Endodermal cell (in vitro differentiated cells): Measurements from ENCODE around the gene KIF14. TPM values are rescaled to one million over a fixed set of nuclear protein-coding genes. Genes with fewer than 3 reads are reported as not detected.

Experiments used
- DNase-seq: peaks from one replicate; pipeline ENCODE4 v3.0.0-alpha.2; 2017
- H3K27ac ChIP-seq: 2 replicates; pipeline ENCODE4 v1.5.1; 2013; ENCODE audit warnings: mild to moderate bottlenecking, low read depth, low read length, moderate library complexity
- H3K27me3 ChIP-seq: 2 replicates; pipeline ENCODE4 v1.6.1; 2013; ENCODE audit warnings: mild to moderate bottlenecking, low read length, moderate library complexity; ENCODE audit not compliant: insufficient read depth, control insufficient read depth, poor library complexity, severe bottlenecking
- H3K36me3 ChIP-seq: 2 replicates; pipeline ENCODE4 v1.7.0; 2013; ENCODE audit warnings: mild to moderate bottlenecking, low read length, moderate library complexity; ENCODE audit not compliant: control insufficient read depth, insufficient read depth
- H3K4me1 ChIP-seq: one replicate; pipeline ENCODE4 v1.7.0; 2013; ENCODE audit warnings: low read length; ENCODE audit not compliant: control insufficient read depth, insufficient read depth
- H3K4me3 ChIP-seq: 2 replicates; pipeline ENCODE4 v1.5.1; 2013; ENCODE audit warnings: mild to moderate bottlenecking, low read length, moderate library complexity
- H3K9ac ChIP-seq: 2 replicates; pipeline ENCODE4 v1.6.1; 2013; ENCODE audit warnings: mild to moderate bottlenecking, low read length, moderate library complexity; ENCODE audit not compliant: poor library complexity, severe bottlenecking; ENCODE audit errors: extremely low read depth
- H3K9me3 ChIP-seq: 2 replicates; pipeline ENCODE4 v1.6.1; 2013; ENCODE audit warnings: mild to moderate bottlenecking, low read length, moderate library complexity; ENCODE audit not compliant: control insufficient read depth
- H3K27ac Mint-ChIP-seq: 2 replicates; pipeline ENCODE4 v1.8.0; 2020; ENCODE audit warnings: mixed read lengths
- H3K27me3 Mint-ChIP-seq: 2 replicates; pipeline ENCODE4 v1.8.0; 2021; ENCODE audit warnings: mild to moderate bottlenecking, mixed read lengths; ENCODE audit not compliant: insufficient read depth
- H3K36me3 Mint-ChIP-seq: 2 replicates; pipeline ENCODE4 v1.8.0; 2020; ENCODE audit warnings: low read depth, mixed read lengths
- H3K4me1 Mint-ChIP-seq: 2 replicates; pipeline ENCODE4 v1.8.0; 2020; ENCODE audit warnings: mixed read lengths
- H3K4me3 Mint-ChIP-seq: 2 replicates; pipeline ENCODE4 v1.8.0; 2020; ENCODE audit warnings: mild to moderate bottlenecking, moderate library complexity, mixed read lengths
- H3K9me3 Mint-ChIP-seq: 2 replicates; pipeline ENCODE4 v1.8.0; 2020; ENCODE audit warnings: mild to moderate bottlenecking, mixed read lengths
- WGBS, 2 experiments: methylation state at CpG; one replicate each; pipeline versions ENCODE4 v1.1.5 to v1.1.7; 2013; ENCODE audit warnings: missing lambda C conversion rate in 2 of 2, mixed read lengths in 1 of 2; ENCODE audit not compliant: insufficient coverage in 1 of 2, insufficient read length in 1 of 2; 5-methylcytosine and 5-hydroxymethylcytosine counted together
- total RNA-seq, 2 donors: library from RNA; stranded (reverse); fragmentation: NEBNext Ultra II Directional in 1 of 2; extraction: Animal tissue kit (Norgen Biotek cat#: 25700) in 1 of 2; gene quantifications; 2 replicates in 1 of 2; 3 replicates in 1 of 2; pipeline ENCODE4 v1.2.1, GENCODE V29; 2021
- TF ChIP-seq, protein P1 (sequence below): fragments of 200-600 bp; sonication (generic); conservative IDR thresholded peaks from 2 replicates; pipeline ENCODE4 v1.5.0; 2021; ENCODE audit warnings: antibody characterized with exemption, mild to moderate bottlenecking

KIF14 gene
- total RNA-seq, 2 donors from 2014 or later: 13.5 to 20.9 TPM

DNA sequence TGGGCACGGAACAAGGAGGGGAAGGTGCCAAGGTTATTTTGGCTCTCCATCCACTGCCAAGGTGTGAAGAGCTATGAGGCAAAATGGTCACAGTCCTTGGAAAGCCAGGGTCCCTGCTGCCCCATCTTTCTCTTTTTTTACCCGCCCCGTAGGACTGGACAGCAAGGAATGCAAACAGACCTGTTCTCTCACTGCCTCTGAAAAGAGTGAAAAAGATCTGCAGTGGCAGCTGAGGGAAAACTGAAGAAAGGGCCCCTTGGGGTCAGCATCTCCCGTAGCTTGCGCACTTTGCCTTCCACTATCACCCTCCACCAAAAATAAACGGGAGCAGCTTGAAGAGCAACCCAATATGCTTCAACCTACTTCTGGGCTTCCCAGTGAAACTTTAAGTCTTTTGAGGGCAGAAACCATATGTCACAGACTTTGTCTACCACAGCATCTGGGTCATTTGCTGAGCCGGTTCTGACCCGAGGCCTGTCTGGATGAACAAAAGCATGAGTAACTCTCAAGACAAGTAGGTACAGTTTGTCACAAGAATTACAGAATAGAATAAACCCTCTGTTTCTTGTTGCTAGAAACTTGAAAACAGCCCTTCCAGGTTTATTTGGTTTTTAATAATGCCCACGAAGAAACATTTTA, 9.4 kb upstream of the KIF14 start:
- H3K27ac Mint-ChIP-seq: no peak overlapping the region
- no peaks in the 10 kb centered on the region for H3K36me3 Mint-ChIP-seq
- TF ChIP-seq, protein P1, sequence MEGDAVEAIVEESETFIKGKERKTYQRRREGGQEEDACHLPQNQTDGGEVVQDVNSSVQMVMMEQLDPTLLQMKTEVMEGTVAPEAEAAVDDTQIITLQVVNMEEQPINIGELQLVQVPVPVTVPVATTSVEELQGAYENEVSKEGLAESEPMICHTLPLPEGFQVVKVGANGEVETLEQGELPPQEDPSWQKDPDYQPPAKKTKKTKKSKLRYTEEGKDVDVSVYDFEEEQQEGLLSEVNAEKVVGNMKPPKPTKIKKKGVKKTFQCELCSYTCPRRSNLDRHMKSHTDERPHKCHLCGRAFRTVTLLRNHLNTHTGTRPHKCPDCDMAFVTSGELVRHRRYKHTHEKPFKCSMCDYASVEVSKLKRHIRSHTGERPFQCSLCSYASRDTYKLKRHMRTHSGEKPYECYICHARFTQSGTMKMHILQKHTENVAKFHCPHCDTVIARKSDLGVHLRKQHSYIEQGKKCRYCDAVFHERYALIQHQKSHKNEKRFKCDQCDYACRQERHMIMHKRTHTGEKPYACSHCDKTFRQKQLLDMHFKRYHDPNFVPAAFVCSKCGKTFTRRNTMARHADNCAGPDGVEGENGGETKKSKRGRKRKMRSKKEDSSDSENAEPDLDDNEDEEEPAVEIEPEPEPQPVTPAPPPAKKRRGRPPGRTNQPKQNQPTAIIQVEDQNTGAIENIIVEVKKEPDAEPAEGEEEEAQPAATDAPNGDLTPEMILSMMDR: no peak
- no peak overlapping the region for H3K27ac ChIP-seq
- H3K4me3 ChIP-seq: no peak overlapping the region
- no peak overlapping the region for H3K4me3 Mint-ChIP-seq
- no peaks in the 10 kb centered on the region for H3K9me3 ChIP-seq
- DNase-seq: no peak
- no peaks in the 10 kb centered on the region for H3K9me3 Mint-ChIP-seq
- no peak overlapping the region for H3K9ac ChIP-seq
- WGBS, 2 experiments: 92 to 96% methylated on average over 4 to 9 of the region's 9 CpGs
- H3K27me3 ChIP-seq: no peaks in the 10 kb centered on the region
- no peaks in the 10 kb centered on the region for H3K36me3 ChIP-seq
- H3K27me3 Mint-ChIP-seq: no peaks in the 10 kb centered on the region
- no peaks in the 10 kb centered on the region for H3K4me1 Mint-ChIP-seq
- no peaks in the 10 kb centered on the region for H3K4me1 ChIP-seq

DNA sequence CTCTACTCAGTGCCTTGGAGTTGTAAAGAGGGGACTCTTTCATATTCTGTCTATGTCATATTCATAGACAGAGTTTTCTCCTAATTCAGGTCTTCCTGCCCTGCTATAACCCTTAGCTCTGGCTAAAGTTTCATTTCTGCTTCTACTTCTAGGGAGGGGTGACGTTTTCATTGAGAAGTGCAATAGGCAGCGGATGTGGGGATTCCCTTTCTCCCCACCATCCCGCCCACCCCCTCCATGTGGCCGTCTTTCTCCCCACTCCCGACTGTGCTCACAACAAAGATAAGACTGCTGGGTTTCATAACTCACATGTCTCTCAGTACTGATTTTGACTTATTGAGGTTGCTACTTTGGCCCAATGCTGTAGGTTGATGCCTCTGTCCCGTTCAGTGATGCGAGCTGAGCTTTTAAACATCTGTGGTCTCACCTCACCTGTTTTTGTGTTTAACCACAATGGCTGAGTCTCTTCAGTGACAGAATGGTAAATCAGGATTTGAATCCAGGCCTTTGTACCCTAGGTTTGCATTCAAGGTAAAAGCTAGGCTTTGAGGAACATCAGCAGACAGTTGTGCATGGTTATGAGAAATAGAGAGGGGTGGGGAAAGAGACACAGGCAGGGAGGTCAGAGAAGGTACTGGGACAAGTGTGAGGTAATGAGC, 7.8 kb upstream of the KIF14 start:
- H3K27me3 ChIP-seq: no peaks in the 10 kb centered on the region
- no peaks in the 10 kb centered on the region for H3K27me3 Mint-ChIP-seq
- no peaks in the 10 kb centered on the region for H3K4me1 Mint-ChIP-seq
- H3K27ac ChIP-seq: no peak overlapping the region
- DNase-seq: no peak
- H3K4me3 Mint-ChIP-seq: no peak overlapping the region
- H3K9ac ChIP-seq: no peak overlapping the region
- WGBS, 2 experiments: 90 to 91% methylated on average over 5 to 7 of the region's 7 CpGs
- no peaks in the 10 kb centered on the region for H3K36me3 Mint-ChIP-seq
- H3K36me3 ChIP-seq: no peaks in the 10 kb centered on the region
- no peaks in the 10 kb centered on the region for H3K9me3 Mint-ChIP-seq
- no peaks in the 10 kb centered on the region for H3K4me1 ChIP-seq
- no peak overlapping the region for H3K27ac Mint-ChIP-seq
- no peaks in the 10 kb centered on the region for H3K9me3 ChIP-seq
- no peak overlapping the region for H3K4me3 ChIP-seq
- TF ChIP-seq, protein P1: no peak

DNA sequence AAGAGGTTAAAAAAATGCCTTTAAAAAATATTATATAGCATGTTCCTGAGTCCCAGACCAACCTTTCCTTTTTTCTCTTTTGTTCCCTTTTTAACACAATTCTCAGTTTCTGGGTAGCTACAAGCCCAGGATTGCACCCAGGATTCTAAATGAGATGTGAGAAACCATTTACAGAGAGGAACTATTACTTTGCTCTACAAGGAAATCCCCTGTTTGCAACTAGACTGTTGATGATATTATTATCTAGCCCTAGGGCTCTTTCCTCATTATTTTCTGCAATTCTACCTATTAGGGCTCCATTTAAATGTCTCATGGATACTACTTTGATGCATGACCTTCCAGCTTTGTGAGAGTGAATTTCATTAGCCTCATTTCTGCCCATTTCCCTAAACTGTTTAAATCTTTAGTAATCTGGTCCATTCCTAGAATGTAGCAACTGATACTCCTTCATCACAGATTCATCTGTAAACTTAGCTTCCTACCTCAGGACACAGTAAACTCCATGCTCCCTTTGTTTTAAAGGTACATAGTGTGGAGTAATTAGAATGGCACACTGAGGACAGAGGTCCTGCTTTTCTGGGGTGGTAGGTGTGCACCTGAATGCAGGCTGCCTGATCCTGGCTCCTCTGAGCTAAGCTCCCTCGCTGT, 7.1 kb upstream of the KIF14 start:
- Histone ChIP-seq H3K4me3 (no peak overlapping the region), H3K9me3 (no peaks in the 10 kb centered on the region), H3K36me3 (no peaks in the 10 kb centered on the region), H3K27me3 (no peaks in the 10 kb centered on the region), H3K4me1 (no peaks in the 10 kb centered on the region), H3K27ac (no peak overlapping the region), H3K9ac (no peak overlapping the region)
- no peak overlapping the region for H3K4me3 Mint-ChIP-seq
- H3K4me1 Mint-ChIP-seq: no peaks in the 10 kb centered on the region
- no peaks in the 10 kb centered on the region for H3K36me3 Mint-ChIP-seq
- H3K27ac Mint-ChIP-seq: no peak overlapping the region
- DNase-seq: no peak
- WGBS, 2 experiments: 92% methylated on average over 1 of the region's 1 CpG; no CpG with 5 or more reads in 1 of the 2 experiments
- no peaks in the 10 kb centered on the region for H3K27me3 Mint-ChIP-seq
- TF ChIP-seq, protein P1: no peak
- no peaks in the 10 kb centered on the region for H3K9me3 Mint-ChIP-seq
